ENCODE data around the gene ITGA6.

DNA sequence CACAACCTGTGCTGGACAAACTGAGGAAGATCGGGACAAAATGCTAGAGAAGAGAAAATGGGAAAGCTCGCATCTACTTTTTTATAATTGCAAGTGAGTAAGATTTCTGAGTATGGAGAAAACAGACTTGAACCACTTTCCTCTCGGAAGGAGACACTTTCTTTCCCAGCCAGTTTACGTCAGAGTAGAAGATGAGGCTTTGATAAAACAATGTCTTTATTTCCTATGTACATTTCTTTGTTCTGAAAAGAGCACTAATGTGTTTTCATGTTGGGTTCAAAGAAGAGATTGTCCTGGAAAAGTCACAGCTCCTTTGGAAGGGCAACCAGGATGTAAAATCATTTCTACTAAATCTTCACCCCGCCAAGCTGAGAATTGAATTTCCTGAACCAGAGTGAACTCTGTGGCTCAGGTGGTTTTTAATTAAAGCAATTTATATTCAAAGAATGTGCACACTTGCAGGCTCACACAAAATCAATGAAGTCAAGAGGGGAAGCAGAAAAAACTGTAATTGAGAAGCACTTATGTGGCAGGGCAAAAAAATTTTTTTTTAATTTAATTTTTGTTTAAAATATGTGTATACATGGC, 23.4 kb upstream of the ITGA6 start:
- TF ChIP-seq POLR2A (IDR thresholded peaks at IDR 0.05; ENCODE audit: low read length) (no peak), GATA1 (IDR thresholded peaks at IDR 0.05; ENCODE audit: low read depth, low read length) (no peak)

All from erythroblast (primary cell).